HCT116 (cell line): Measurements from ENCODE around the gene TTC38.

Experiments
- CEBPB ChIP-seq: IDR thresholded peaks from 2 replicates; pipeline ENCODE4 v1.6.1; 2012; ENCODE audit warnings: low read depth
- EZH2 ChIP-seq: fragments of 200-600 bp; sonication (generic); IDR thresholded peaks from 2 replicates; pipeline ENCODE4 v1.6.1; 2017; ENCODE audit warnings: antibody characterized with exemption, mixed run types
- EZH2phosphoT487 ChIP-seq: fragments of 200-600 bp; IDR thresholded peaks from 2 replicates; pipeline ENCODE4 v1.6.1; 2018; ENCODE audit warnings: antibody characterized with exemption, borderline replicate concordance
- POLR2A ChIP-seq: IDR thresholded peaks from 2 replicates; pipeline ENCODE4 v1.7.0; 2011; ENCODE audit warnings: borderline replicate concordance; ENCODE audit not compliant: insufficient read depth, insufficient read length; ENCODE audit errors: extremely low read depth
- POLR2AphosphoS5 ChIP-seq: IDR thresholded peaks from 2 replicates; pipeline ENCODE4 v1.6.1; 2011; ENCODE audit warnings: mild to moderate bottlenecking, low read depth, low read length, moderate library complexity
- RAD21 ChIP-seq: IDR thresholded peaks from 2 replicates; pipeline ENCODE4 v1.6.1; 2012; ENCODE audit warnings: low read depth, mild to moderate bottlenecking
- ZNF274 ChIP-seq: fragments of 200-500 bp; sonication (Bioruptor generic); IDR thresholded peaks from 2 replicates; pipeline ENCODE4 v1.6.1; 2014; ENCODE audit warnings: mild to moderate bottlenecking, low read depth, low read length, inconsistent platforms
- TF ChIP-seq, protein P1 (sequence below), 3 experiments: fragments of 200-600 bp in 1 of 3; sonication (generic) in 1 of 3; IDR thresholded peaks in 2 of 3; conservative IDR thresholded peaks in 1 of 3; 2 replicates each; pipeline ENCODE4 v1.5.1; 2012 to 2017; ENCODE audit warnings: low read depth in 2 of 3, low read length in 2 of 3, antibody characterized with exemption in 1 of 3, borderline replicate concordance in 1 of 3, control low read depth in 1 of 3, mild to moderate bottlenecking in 1 of 3, mixed read lengths in 1 of 3, mixed run types in 1 of 3, moderate library complexity in 1 of 3; ENCODE audit not compliant: insufficient read depth in 1 of 3
- TF ChIP-seq, protein P2 (sequence below): IDR thresholded peaks from 2 replicates; pipeline ENCODE4 v1.6.1; 2012
- TF ChIP-seq, protein P3 (sequence below): IDR thresholded peaks from 2 replicates; pipeline ENCODE4 v1.6.1; 2012; ENCODE audit warnings: low read depth
- TF ChIP-seq, protein P4 (sequence below): IDR thresholded peaks from 2 replicates; pipeline ENCODE4 v1.6.1; 2012

DNA sequence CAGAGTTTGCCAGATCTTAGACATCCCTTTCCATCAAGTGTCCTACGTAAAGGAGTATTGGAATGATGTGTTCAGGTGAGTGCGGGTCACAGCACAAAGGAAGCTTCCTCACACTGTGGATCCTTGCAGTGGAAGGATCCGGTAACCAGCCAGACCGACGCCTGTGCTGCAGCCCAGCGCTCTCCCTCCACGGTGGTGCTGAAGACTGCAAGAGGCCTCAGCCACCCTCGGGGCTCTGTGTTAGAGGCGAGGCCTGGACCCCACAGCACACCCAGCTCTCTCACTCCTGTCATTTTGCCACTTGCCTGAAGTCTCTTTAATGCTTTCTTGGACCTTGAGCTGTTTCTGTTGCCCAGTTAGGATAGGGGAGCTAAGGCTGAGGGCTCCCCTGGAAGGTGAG is 70.1 kb downstream of the TTC38 start:
- TF ChIP-seq, protein P1, sequence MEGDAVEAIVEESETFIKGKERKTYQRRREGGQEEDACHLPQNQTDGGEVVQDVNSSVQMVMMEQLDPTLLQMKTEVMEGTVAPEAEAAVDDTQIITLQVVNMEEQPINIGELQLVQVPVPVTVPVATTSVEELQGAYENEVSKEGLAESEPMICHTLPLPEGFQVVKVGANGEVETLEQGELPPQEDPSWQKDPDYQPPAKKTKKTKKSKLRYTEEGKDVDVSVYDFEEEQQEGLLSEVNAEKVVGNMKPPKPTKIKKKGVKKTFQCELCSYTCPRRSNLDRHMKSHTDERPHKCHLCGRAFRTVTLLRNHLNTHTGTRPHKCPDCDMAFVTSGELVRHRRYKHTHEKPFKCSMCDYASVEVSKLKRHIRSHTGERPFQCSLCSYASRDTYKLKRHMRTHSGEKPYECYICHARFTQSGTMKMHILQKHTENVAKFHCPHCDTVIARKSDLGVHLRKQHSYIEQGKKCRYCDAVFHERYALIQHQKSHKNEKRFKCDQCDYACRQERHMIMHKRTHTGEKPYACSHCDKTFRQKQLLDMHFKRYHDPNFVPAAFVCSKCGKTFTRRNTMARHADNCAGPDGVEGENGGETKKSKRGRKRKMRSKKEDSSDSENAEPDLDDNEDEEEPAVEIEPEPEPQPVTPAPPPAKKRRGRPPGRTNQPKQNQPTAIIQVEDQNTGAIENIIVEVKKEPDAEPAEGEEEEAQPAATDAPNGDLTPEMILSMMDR (IDR thresholded peaks at IDR 0.05 in 2 of 3, conservative IDR thresholded peaks at IDR 0.05 in 1 of 3; ENCODE audit: borderline replicate concordance in 1 of 3, insufficient read depth in 1 of 3, low read depth in 2 of 3, low read length in 2 of 3) = no peak
- no peak for TF ChIP-seq POLR2A
- TF ChIP-seq EZH2 = no peak
- TF ChIP-seq CEBPB = no peak
- no peak for TF ChIP-seq EZH2phosphoT487
- no peak for TF ChIP-seq POLR2AphosphoS5
- TF ChIP-seq RAD21 = no peak
- TF ChIP-seq, protein P2, sequence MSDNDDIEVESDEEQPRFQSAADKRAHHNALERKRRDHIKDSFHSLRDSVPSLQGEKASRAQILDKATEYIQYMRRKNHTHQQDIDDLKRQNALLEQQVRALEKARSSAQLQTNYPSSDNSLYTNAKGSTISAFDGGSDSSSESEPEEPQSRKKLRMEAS = no peak
- no peak for TF ChIP-seq ZNF274
- TF ChIP-seq, protein P3, sequence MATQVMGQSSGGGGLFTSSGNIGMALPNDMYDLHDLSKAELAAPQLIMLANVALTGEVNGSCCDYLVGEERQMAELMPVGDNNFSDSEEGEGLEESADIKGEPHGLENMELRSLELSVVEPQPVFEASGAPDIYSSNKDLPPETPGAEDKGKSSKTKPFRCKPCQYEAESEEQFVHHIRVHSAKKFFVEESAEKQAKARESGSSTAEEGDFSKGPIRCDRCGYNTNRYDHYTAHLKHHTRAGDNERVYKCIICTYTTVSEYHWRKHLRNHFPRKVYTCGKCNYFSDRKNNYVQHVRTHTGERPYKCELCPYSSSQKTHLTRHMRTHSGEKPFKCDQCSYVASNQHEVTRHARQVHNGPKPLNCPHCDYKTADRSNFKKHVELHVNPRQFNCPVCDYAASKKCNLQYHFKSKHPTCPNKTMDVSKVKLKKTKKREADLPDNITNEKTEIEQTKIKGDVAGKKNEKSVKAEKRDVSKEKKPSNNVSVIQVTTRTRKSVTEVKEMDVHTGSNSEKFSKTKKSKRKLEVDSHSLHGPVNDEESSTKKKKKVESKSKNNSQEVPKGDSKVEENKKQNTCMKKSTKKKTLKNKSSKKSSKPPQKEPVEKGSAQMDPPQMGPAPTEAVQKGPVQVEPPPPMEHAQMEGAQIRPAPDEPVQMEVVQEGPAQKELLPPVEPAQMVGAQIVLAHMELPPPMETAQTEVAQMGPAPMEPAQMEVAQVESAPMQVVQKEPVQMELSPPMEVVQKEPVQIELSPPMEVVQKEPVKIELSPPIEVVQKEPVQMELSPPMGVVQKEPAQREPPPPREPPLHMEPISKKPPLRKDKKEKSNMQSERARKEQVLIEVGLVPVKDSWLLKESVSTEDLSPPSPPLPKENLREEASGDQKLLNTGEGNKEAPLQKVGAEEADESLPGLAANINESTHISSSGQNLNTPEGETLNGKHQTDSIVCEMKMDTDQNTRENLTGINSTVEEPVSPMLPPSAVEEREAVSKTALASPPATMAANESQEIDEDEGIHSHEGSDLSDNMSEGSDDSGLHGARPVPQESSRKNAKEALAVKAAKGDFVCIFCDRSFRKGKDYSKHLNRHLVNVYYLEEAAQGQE = no peak
- TF ChIP-seq, protein P4, sequence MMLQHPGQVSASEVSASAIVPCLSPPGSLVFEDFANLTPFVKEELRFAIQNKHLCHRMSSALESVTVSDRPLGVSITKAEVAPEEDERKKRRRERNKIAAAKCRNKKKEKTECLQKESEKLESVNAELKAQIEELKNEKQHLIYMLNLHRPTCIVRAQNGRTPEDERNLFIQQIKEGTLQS = no peak
